Measurements from ENCODE around the gene PRR20A.
"Not testable (repeated sequence)": the region's sequence is repeated elsewhere in the genome, so short reads cannot be mapped to it uniquely, and the experiment has no call there.

The PRR20A gene

GRCh38 chr13:57160332-57160731, 19.6 kb downstream of the PRR20A start, which contains the start of gene PRR20D:
PRR20D (plus strand) TSS chr13:57160632; CDS start chr13:57161019, 387 bp downstream.
- DNase-seq (ENCODE audit: extremely low read depth, low read depth); H3K4me3 ChIP-seq (replicated peaks; ENCODE audit: low read depth, low read length): not testable (repeated sequence)

GRCh38 chr13:57166897-57167296, 26.2 kb downstream of the PRR20A start, which contains the start of gene PRR20E:
PRR20E (plus strand) TSS chr13:57167197; CDS start chr13:57167584, 387 bp downstream.
- not testable (repeated sequence) for DNase-seq (ENCODE audit: extremely low read depth, low read depth); H3K4me3 ChIP-seq (replicated peaks; ENCODE audit: low read depth, low read length)

GRCh38 chr13:57191667-57192066, 50.9 kb downstream of the PRR20A start:
- no peak for DNase-seq (ENCODE audit: extremely low read depth, low read depth)
- no peak for TF ChIP-seq CTCF (IDR thresholded peaks at IDR 0.05; ENCODE audit: low read depth, low read length, missing control alignments)
- H3K4me3 ChIP-seq (replicated peaks; ENCODE audit: low read depth, low read length), result no peak overlapping the region

All from HFF-Myc (cell line).